Measurements from ENCODE around the gene NEGR1. TPM values are rescaled to one million over a fixed set of nuclear protein-coding genes. Genes with fewer than 3 reads are reported as not detected.

NEGR1 gene
- total and polyA plus RNA-seq, 10 donors = 0.07 to 1.3 (median 0.54) TPM

DNA sequence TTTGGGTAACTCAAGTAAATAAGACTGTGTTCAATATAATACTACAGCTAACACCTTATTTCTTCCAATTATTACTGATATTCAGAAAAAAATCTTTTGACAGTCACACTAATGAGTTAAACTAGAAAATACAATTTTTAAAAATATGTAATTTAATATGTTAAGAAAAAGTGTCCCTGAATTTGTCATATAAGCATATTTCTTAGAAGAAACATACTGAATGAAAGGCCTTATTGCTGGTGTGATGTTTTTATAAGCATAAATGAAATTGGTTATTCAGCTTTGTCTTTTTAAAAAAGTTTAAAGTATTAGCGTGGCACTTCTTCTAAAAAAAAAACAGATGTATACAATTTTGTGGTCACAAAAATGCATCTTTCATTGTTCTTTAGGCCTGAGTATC is 267.3 kb downstream of the NEGR1 start:
- intact Hi-C loops (cut with DNase I; ENCODE audit: low total_unique reads) = no loop called here
- TF ChIP-seq POLR2AphosphoS5 (IDR thresholded peaks at IDR 0.05) (no peak), POLR2A (IDR thresholded peaks at IDR 0.05) (no peak), CTCF (IDR thresholded peaks at IDR 0.05 in 8 of 11, conservative IDR thresholded peaks at IDR 0.05 in 3 of 11) (no peak)
- DNase-seq = no peak
- Histone ChIP-seq H3K4me1 (no peaks in the 10 kb centered on the region), H3K27ac (no peak overlapping the region), H3K4me3 (no peak overlapping the region), H3K36me3 (no peaks in the 10 kb centered on the region), H3K27me3 (replicated peaks in 1 of 7) (no peaks in the 10 kb centered on the region), H3K9me3 (no peaks in the 10 kb centered on the region)
- 74 to 90% (median 84%) methylated on average over 1 of the region's 1 CpG for WGBS, 5 donors

GRCh38 chr1:72013161-72013560 is 269.2 kb downstream of the NEGR1 start:
- no peak for TF ChIP-seq POLR2AphosphoS5 (IDR thresholded peaks at IDR 0.05)
- TF ChIP-seq CTCF (IDR thresholded peaks at IDR 0.05 in 8 of 11, conservative IDR thresholded peaks at IDR 0.05 in 3 of 11) = no peak
- no peak for TF ChIP-seq POLR2A (IDR thresholded peaks at IDR 0.05)
- no peaks in the 10 kb centered on the region for H3K9me3 ChIP-seq
- intact Hi-C loops (cut with DNase I; ENCODE audit: low total_unique reads) = no loop called here
- WGBS, 5 donors = 53 to 76% (median 65%) methylated on average over 1 of the region's 1 CpG
- no peaks in the 10 kb centered on the region for H3K36me3 ChIP-seq
- no peak overlapping the region for H3K4me3 ChIP-seq
- H3K27me3 ChIP-seq (replicated peaks in 1 of 7) = no peaks in the 10 kb centered on the region
- no peak for DNase-seq
- H3K27ac ChIP-seq = no peak overlapping the region
- no peaks in the 10 kb centered on the region for H3K4me1 ChIP-seq

- Histone ChIP-seq H3K27me3 (replicated peaks in 1 of 7) (no peaks in the 10 kb centered on the region), H3K27ac (no peak overlapping the region), H3K36me3 (no peaks in the 10 kb centered on the region), H3K9me3 (no peaks in the 10 kb centered on the region), H3K4me1 (no peaks in the 10 kb centered on the region), H3K4me3 (no peak overlapping the region)
- no peak for DNase-seq
- TF ChIP-seq POLR2A (IDR thresholded peaks at IDR 0.05) (no peak), POLR2AphosphoS5 (IDR thresholded peaks at IDR 0.05) (no peak), CTCF (IDR thresholded peaks at IDR 0.05 in 8 of 11, conservative IDR thresholded peaks at IDR 0.05 in 3 of 11) (no peak)
- WGBS, 5 donors = 74 to 84% (median 78%) methylated on average over 6 of the region's 6 CpGs
- intact Hi-C loops (cut with DNase I; ENCODE audit: low total_unique reads) = no loop called here
These were observed 270.6 kb downstream of the NEGR1 start for GRCh38 chr1:72011721-72012120.

DNA sequence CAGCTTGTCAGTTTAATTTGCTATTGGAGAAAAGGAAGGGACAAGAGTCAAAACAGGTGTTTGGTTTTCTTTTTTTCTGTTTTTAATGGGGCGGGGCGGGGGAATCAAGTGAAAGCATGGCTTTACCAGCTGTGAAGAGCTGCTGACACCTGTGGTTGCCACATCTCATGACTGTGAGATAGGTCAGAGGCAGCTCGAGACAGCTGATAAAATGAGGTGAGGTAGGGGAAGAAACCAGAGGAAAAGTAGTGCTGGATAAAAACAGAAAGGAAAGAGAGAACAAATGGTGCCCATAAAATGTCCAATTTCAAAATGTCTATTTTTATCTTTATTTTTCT is 272.3 kb downstream of the NEGR1 start:
- intact Hi-C loops (cut with DNase I; ENCODE audit: low total_unique reads) = no loop called here
- WGBS, 5 donors = 44 to 67% (median 61%) methylated on average over 3 of the region's 3 CpGs

More for the DNA sequence above, 272.3 kb downstream of the NEGR1 start:
- Histone ChIP-seq H3K4me1 (no peaks in the 10 kb centered on the region), H3K9me3 (no peaks in the 10 kb centered on the region), H3K27me3 (replicated peaks in 1 of 7) (no peaks in the 10 kb centered on the region), H3K36me3 (no peaks in the 10 kb centered on the region), H3K4me3 (no peak overlapping the region), H3K27ac (no peak overlapping the region)
- TF ChIP-seq POLR2A (IDR thresholded peaks at IDR 0.05) (no peak), POLR2AphosphoS5 (IDR thresholded peaks at IDR 0.05) (no peak), CTCF (IDR thresholded peaks at IDR 0.05 in 8 of 11, conservative IDR thresholded peaks at IDR 0.05 in 3 of 11) (no peak)
- DNase-seq = no peak
